Measurements from ENCODE around the gene MRPL58. TPM values are rescaled to one million over a fixed set of nuclear protein-coding genes. Genes with fewer than 3 reads are reported as not detected.

The MRPL58 gene
- total and polyA plus RNA-seq, 2 experiments from 2014 or later = 38.0 to 66.7 TPM

DNA sequence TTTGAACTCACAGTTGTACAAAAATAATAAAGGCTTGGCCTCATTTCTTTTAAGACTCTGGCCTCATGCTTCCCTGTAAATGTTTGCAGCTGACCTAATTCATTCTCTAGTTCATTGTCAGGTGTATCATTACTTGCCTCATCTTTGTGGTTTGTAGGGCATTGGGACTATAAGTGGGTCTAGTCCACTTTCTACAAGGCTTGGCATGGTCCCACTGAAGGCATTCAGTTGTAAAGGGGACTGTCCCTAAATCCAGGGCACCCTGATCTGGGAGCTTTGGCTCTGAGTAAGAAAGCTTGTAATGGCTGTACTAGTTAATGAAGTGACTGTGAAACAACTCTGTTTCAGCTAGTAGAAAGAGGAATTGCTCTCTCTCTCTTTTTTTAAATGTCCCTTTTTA, 37.2 kb downstream of the MRPL58 start:
- Histone ChIP-seq H4K20me1 (replicated peaks; ENCODE audit: insufficient read depth) (peaks cover 18% of the 10 kb centered on the region), H3K4me2 (no peak overlapping the region), H3K27me3 (ENCODE audit: insufficient read depth) (no peaks in the 10 kb centered on the region), H3K27ac (ENCODE audit: low read depth) (no peak overlapping the region), H3K9me2 (ENCODE audit: insufficient read depth) (no peaks in the 10 kb centered on the region), H3K4me1 (ENCODE audit: insufficient read depth) (peaks cover 11% of the 10 kb centered on the region), H3K4me3 (no peak overlapping the region), H3K79me2 (replicated peaks; ENCODE audit: insufficient read depth) (peaks cover 44% of the 10 kb centered on the region), H2AFZ (no peak overlapping the region), H3K36me3 (ENCODE audit: insufficient read depth) (peaks cover 28% of the 10 kb centered on the region), H3F3A (replicated peaks; ENCODE audit: low read depth) (peaks cover 38% of the 10 kb centered on the region)
- no peak for TF ChIP-seq EZH2phosphoT487 (IDR thresholded peaks at IDR 0.05; ENCODE audit: unreplicated experiment)
- TF ChIP-seq, protein P1, sequence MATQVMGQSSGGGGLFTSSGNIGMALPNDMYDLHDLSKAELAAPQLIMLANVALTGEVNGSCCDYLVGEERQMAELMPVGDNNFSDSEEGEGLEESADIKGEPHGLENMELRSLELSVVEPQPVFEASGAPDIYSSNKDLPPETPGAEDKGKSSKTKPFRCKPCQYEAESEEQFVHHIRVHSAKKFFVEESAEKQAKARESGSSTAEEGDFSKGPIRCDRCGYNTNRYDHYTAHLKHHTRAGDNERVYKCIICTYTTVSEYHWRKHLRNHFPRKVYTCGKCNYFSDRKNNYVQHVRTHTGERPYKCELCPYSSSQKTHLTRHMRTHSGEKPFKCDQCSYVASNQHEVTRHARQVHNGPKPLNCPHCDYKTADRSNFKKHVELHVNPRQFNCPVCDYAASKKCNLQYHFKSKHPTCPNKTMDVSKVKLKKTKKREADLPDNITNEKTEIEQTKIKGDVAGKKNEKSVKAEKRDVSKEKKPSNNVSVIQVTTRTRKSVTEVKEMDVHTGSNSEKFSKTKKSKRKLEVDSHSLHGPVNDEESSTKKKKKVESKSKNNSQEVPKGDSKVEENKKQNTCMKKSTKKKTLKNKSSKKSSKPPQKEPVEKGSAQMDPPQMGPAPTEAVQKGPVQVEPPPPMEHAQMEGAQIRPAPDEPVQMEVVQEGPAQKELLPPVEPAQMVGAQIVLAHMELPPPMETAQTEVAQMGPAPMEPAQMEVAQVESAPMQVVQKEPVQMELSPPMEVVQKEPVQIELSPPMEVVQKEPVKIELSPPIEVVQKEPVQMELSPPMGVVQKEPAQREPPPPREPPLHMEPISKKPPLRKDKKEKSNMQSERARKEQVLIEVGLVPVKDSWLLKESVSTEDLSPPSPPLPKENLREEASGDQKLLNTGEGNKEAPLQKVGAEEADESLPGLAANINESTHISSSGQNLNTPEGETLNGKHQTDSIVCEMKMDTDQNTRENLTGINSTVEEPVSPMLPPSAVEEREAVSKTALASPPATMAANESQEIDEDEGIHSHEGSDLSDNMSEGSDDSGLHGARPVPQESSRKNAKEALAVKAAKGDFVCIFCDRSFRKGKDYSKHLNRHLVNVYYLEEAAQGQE (IDR thresholded peaks at IDR 0.05; ENCODE audit: unreplicated experiment) = no peak
- TF ChIP-seq NANOG (IDR thresholded peaks at IDR 0.05; ENCODE audit: borderline replicate concordance) = no peak
- TF ChIP-seq POLR2AphosphoS5 (IDR thresholded peaks at IDR 0.05; ENCODE audit: low read depth) = no peak
- no peak for TF ChIP-seq STAT1 (IDR thresholded peaks at IDR 0.05; ENCODE audit: unreplicated experiment)
- TF ChIP-seq CREB1 (CRISPR knock-in tag; IDR thresholded peaks at IDR 0.05; ENCODE audit: low read depth) = no peak
- ATAC-seq (no peak), DNase-seq (ENCODE audit: low spot score) (no peak)
- Mint-ChIP-seq H3K27me3 (ENCODE audit: insufficient read depth, low read depth, poor library complexity) (peaks cover 14% of the 10 kb centered on the region), H3K9me3 (no peaks in the 10 kb centered on the region), H3K36me3 (ENCODE audit: low read depth) (peaks cover 64% of the 10 kb centered on the region), H3K27ac (no peak overlapping the region), H3K4me1 (peaks cover 15% of the 10 kb centered on the region), H3K4me3 (no peak overlapping the region)

GRCh38 chr17:75051941-75052340, 39.5 kb downstream of the MRPL58 start:
- DNase-seq (ENCODE audit: low spot score) = no peak
- H3K9me2 ChIP-seq (ENCODE audit: insufficient read depth) = no peaks in the 10 kb centered on the region
- H3K27ac ChIP-seq (ENCODE audit: low read depth) = no peak overlapping the region
- peaks cover 22% of the 10 kb centered on the region for H4K20me1 ChIP-seq (replicated peaks; ENCODE audit: insufficient read depth)
- Mint-ChIP-seq H3K4me1 (peaks cover 11% of the 10 kb centered on the region), H3K27me3 (ENCODE audit: insufficient read depth, low read depth, poor library complexity) (peaks cover 7% of the 10 kb centered on the region), H3K9me3 (no peaks in the 10 kb centered on the region), H3K4me3 (no peak overlapping the region; the same call in 2 of the 3 replicates), H3K27ac (no peak overlapping the region), H3K36me3 (ENCODE audit: low read depth) (peaks cover 75% of the 10 kb centered on the region)
- H3K4me2 ChIP-seq = no peak overlapping the region
- TF ChIP-seq ZNF462 (CRISPR knock-in tag; IDR thresholded peaks at IDR 0.05) (no peak), ZNF114 (CRISPR knock-in tag; IDR thresholded peaks at IDR 0.05) (no peak), ZNF331 (CRISPR knock-in tag; IDR thresholded peaks at IDR 0.05; ENCODE audit: low read depth) (no peak)
- H3K4me1 ChIP-seq (ENCODE audit: insufficient read depth) = peaks cover 11% of the 10 kb centered on the region
- no peak overlapping the region for H3K4me3 ChIP-seq
- H3K79me2 ChIP-seq (replicated peaks; ENCODE audit: insufficient read depth) = peaks cover 53% of the 10 kb centered on the region
- peaks cover 27% of the 10 kb centered on the region for H3F3A ChIP-seq (replicated peaks; ENCODE audit: low read depth)
- ATAC-seq = no peak
- peaks cover 28% of the 10 kb centered on the region for H3K36me3 ChIP-seq (ENCODE audit: insufficient read depth)
- no peak overlapping the region for H2AFZ ChIP-seq
- H3K27me3 ChIP-seq (ENCODE audit: insufficient read depth) = no peaks in the 10 kb centered on the region
